Loucy (cell line): ENCODE results near the gene FHL1.

ENCODE experiments used
- H2AFZ ChIP-seq: fragments of 200-600 bp; sonication (generic); 2 replicates; pipeline ENCODE4 v1.6.0; 2016; ENCODE audit warnings: antibody characterized with exemption, mild to moderate bottlenecking, low read length, moderate library complexity
- H3F3A ChIP-seq: fragments of 200-600 bp; 2 replicates; pipeline ENCODE4 v1.6.0; 2016; ENCODE audit warnings: antibody characterized with exemption, low read depth, mild to moderate bottlenecking
- H3K27me3 ChIP-seq: fragments of 200-600 bp; sonication (generic); 2 replicates; pipeline ENCODE4 v1.6.1; 2014; ENCODE audit warnings: low read length, mild to moderate bottlenecking; ENCODE audit not compliant: insufficient read depth, poor library complexity, severe bottlenecking
- H3K36me3 ChIP-seq: fragments of 200-600 bp; sonication (generic); 2 replicates; pipeline ENCODE4 v1.6.1; 2016; ENCODE audit warnings: low read length; ENCODE audit not compliant: insufficient read depth
- H3K4me1 ChIP-seq: fragments of 200-600 bp; sonication (generic); 2 replicates; pipeline ENCODE4 v1.5.1; 2014; ENCODE audit warnings: low read length, mild to moderate bottlenecking; ENCODE audit not compliant: insufficient read depth, poor library complexity, severe bottlenecking
- H3K4me2 ChIP-seq: fragments of 200-600 bp; sonication (generic); 2 replicates; pipeline ENCODE4 v1.6.0; 2014; ENCODE audit warnings: antibody characterized with exemption, low read length, low read depth, mild to moderate bottlenecking; ENCODE audit not compliant: poor library complexity, severe bottlenecking
- H3K4me3 ChIP-seq: fragments of 200-600 bp; sonication (generic); 2 replicates; pipeline ENCODE4 v1.5.1; 2014; ENCODE audit warnings: low read length, mild to moderate bottlenecking, mixed read lengths; ENCODE audit not compliant: poor library complexity, severe bottlenecking
- H3K79me2 ChIP-seq: fragments of 200-600 bp; sonication (generic); 2 replicates; pipeline ENCODE4 v1.6.1; 2014; ENCODE audit warnings: low read length; ENCODE audit not compliant: insufficient read depth
- H3K9ac ChIP-seq: fragments of 200-600 bp; sonication (generic); 2 replicates; pipeline ENCODE4 v1.6.0; 2014; ENCODE audit warnings: mild to moderate bottlenecking, low read depth, low read length, moderate library complexity; ENCODE audit not compliant: poor library complexity, severe bottlenecking
- H3K9me2 ChIP-seq: fragments of 200-600 bp; sonication (generic); replicated peaks from 2 replicates; pipeline ENCODE4 v1.6.1; 2016; ENCODE audit warnings: low read depth, low read length, mixed read lengths
- H3K9me3 ChIP-seq: fragments of 200-600 bp; sonication (generic); 2 replicates; pipeline ENCODE4 v1.6.1; 2014; ENCODE audit warnings: mild to moderate bottlenecking, antibody characterized with exemption, low read length, low read depth; ENCODE audit not compliant: insufficient read depth
- H4K20me1 ChIP-seq: fragments of 200-600 bp; sonication (generic); 2 replicates; pipeline ENCODE4 v1.6.0; 2014; ENCODE audit warnings: antibody characterized with exemption, low read length, mild to moderate bottlenecking; ENCODE audit not compliant: insufficient read depth, poor library complexity, severe bottlenecking
- EZH2phosphoT487 ChIP-seq: fragments of 200-600 bp; IDR thresholded peaks from 2 replicates; pipeline ENCODE4 v1.6.1; 2018; ENCODE audit warnings: antibody characterized with exemption, mild to moderate bottlenecking, moderate library complexity, borderline replicate concordance
- TF ChIP-seq, protein P1 (sequence below): fragments of 200-600 bp; sonication (generic); conservative IDR thresholded peaks from 2 replicates; pipeline ENCODE4 v1.5.1; 2014; ENCODE audit warnings: mild to moderate bottlenecking, antibody characterized with exemption, low read length

FHL1 gene

DNA sequence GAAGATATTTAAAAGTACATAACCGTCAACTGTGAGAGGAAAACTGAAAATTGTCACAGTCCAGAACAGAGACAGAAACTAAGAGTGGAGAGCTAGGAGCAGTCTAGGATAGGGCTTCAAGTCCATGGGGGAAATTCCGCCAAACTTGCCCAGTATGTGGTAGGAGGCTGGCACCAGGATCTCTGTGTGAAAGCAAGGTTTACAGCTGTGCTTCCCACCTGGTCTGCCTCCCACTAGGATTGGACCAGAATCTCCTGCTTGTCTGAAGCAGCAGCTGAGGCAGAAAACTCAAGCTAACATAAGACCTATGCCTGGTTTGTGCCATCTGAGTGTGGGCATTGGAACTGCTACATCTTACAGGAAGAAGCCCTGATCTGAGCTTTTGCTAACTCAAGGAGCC is 18.6 kb upstream of the FHL1 start:
- H3K9me3 ChIP-seq, result no peaks in the 10 kb centered on the region

GRCh38 chrX:136130931-136131833 is 16.2 kb upstream of the FHL1 start:
- H4K20me1 ChIP-seq, result no peaks in the 10 kb centered on the region
- no peak overlapping the region for H3K9ac ChIP-seq
- H3K4me2 ChIP-seq, result no peak overlapping the region

More for the DNA sequence above, 18.6 kb upstream of the FHL1 start:
- no peak overlapping the region for H3K4me3 ChIP-seq
- no peak for TF ChIP-seq EZH2phosphoT487
- TF ChIP-seq, protein P1, sequence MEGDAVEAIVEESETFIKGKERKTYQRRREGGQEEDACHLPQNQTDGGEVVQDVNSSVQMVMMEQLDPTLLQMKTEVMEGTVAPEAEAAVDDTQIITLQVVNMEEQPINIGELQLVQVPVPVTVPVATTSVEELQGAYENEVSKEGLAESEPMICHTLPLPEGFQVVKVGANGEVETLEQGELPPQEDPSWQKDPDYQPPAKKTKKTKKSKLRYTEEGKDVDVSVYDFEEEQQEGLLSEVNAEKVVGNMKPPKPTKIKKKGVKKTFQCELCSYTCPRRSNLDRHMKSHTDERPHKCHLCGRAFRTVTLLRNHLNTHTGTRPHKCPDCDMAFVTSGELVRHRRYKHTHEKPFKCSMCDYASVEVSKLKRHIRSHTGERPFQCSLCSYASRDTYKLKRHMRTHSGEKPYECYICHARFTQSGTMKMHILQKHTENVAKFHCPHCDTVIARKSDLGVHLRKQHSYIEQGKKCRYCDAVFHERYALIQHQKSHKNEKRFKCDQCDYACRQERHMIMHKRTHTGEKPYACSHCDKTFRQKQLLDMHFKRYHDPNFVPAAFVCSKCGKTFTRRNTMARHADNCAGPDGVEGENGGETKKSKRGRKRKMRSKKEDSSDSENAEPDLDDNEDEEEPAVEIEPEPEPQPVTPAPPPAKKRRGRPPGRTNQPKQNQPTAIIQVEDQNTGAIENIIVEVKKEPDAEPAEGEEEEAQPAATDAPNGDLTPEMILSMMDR, result no peak
- no peaks in the 10 kb centered on the region for H3K27me3 ChIP-seq
- no peaks in the 10 kb centered on the region for H3K9me2 ChIP-seq
- H3F3A ChIP-seq, result no peaks in the 10 kb centered on the region
- H3K9ac ChIP-seq, result no peak overlapping the region
- no peaks in the 10 kb centered on the region for H3K79me2 ChIP-seq
- H2AFZ ChIP-seq, result no peak overlapping the region
- no peak overlapping the region for H3K4me2 ChIP-seq
- no peaks in the 10 kb centered on the region for H3K4me1 ChIP-seq
- H3K36me3 ChIP-seq, result no peaks in the 10 kb centered on the region
- no peaks in the 10 kb centered on the region for H4K20me1 ChIP-seq

GRCh38 chrX:136138939-136139338 is 8.4 kb upstream of the FHL1 start:
- Histone ChIP-seq H3K9me3 (no peaks in the 10 kb centered on the region), H3K4me2 (no peak overlapping the region), H3K27me3 (no peaks in the 10 kb centered on the region), H2AFZ (no peak overlapping the region), H3K9ac (no peak overlapping the region), H3K79me2 (no peaks in the 10 kb centered on the region), H3K9me2 (no peaks in the 10 kb centered on the region), H3K36me3 (no peaks in the 10 kb centered on the region), H3K4me1 (no peaks in the 10 kb centered on the region), H4K20me1 (no peaks in the 10 kb centered on the region), H3F3A (no peaks in the 10 kb centered on the region), H3K4me3 (no peak overlapping the region)
- TF ChIP-seq, protein P1, result no peak
- no peak for TF ChIP-seq EZH2phosphoT487

More at GRCh38 chrX:136130931-136131833, 16.2 kb upstream of the FHL1 start:
- Histone ChIP-seq H3K27me3 (no peaks in the 10 kb centered on the region), H3K9me2 (no peaks in the 10 kb centered on the region), H3K9me3 (no peaks in the 10 kb centered on the region), H2AFZ (no peak overlapping the region), H3K4me1 (no peaks in the 10 kb centered on the region), H3K4me3 (no peak overlapping the region), H3K36me3 (no peaks in the 10 kb centered on the region), H3K79me2 (no peaks in the 10 kb centered on the region), H3F3A (no peaks in the 10 kb centered on the region)
- TF ChIP-seq EZH2phosphoT487, result no peak
- TF ChIP-seq, protein P1, result no peak
